D721Med (cell line): ENCODE measurements around the gene DLK2.
"Not testable (repeated sequence)": the region's sequence is repeated elsewhere in the genome, so short reads cannot be mapped to it uniquely, and the experiment has no call there.

ENCODE experiments used
- DNase-seq: peaks from one replicate; pipeline ENCODE4 v3.0.0; 2011; ENCODE audit warnings: low spot score; ENCODE audit not compliant: insufficient read length
- FAIRE-seq: peaks from 2 replicates; lab custom pipeline; 2011; peaks lifted over from hg19 to GRCh38; lab: Jason Lieb, UNC
- TF ChIP-seq, protein P1 (sequence below): IDR thresholded peaks from 2 replicates; pipeline ENCODE4 v1.5.1; 2012; ENCODE audit warnings: mild to moderate bottlenecking, control low read depth; ENCODE audit not compliant: insufficient read depth; ENCODE audit errors: missing control alignments

The DLK2 gene

GRCh38 chr6:43412541-43412940 lies 42.8 kb downstream of the DLK2 start:
- TF ChIP-seq, protein P1, sequence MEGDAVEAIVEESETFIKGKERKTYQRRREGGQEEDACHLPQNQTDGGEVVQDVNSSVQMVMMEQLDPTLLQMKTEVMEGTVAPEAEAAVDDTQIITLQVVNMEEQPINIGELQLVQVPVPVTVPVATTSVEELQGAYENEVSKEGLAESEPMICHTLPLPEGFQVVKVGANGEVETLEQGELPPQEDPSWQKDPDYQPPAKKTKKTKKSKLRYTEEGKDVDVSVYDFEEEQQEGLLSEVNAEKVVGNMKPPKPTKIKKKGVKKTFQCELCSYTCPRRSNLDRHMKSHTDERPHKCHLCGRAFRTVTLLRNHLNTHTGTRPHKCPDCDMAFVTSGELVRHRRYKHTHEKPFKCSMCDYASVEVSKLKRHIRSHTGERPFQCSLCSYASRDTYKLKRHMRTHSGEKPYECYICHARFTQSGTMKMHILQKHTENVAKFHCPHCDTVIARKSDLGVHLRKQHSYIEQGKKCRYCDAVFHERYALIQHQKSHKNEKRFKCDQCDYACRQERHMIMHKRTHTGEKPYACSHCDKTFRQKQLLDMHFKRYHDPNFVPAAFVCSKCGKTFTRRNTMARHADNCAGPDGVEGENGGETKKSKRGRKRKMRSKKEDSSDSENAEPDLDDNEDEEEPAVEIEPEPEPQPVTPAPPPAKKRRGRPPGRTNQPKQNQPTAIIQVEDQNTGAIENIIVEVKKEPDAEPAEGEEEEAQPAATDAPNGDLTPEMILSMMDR = no peak

GRCh38 chr6:43410776-43411175 lies 44.6 kb downstream of the DLK2 start:
- not testable (repeated sequence) for FAIRE-seq, DNase-seq

More at GRCh38 chr6:43412541-43412940, 42.8 kb downstream of the DLK2 start:
- no peak for FAIRE-seq
- no peak for DNase-seq

DNA sequence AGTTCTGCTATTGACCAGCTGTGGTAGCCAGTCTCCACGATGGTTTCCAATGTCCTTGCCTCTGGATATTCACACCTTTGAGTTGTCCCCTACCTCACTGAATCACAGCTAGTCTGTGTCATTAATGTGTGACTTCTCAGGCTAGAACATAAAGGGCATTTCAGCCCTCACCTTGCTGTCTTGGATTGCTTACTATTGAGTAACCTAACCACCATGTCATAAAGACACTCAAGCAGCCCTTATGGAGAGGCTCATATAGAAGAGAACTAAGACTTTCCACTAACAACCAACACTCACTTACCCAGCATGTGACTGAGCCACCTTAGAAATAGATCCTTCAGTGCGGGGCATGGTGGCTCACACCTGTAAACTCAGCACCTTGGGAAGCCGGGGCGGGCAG lies 47.1 kb downstream of the DLK2 start:
- TF ChIP-seq, protein P1 = no peak
- FAIRE-seq = no peak
- no peak for DNase-seq

GRCh38 chr6:43407296-43407695 lies 48.1 kb downstream of the DLK2 start:
- TF ChIP-seq, protein P1 = no peak
- no peak for FAIRE-seq

GRCh38 chr6:43405354-43405753 lies 50.0 kb downstream of the DLK2 start:
- FAIRE-seq = no peak

More at GRCh38 chr6:43407296-43407695, 48.1 kb downstream of the DLK2 start:
- DNase-seq = no peak

GRCh38 chr6:43402820-43403219 lies 52.5 kb downstream of the DLK2 start:
- FAIRE-seq (no peak), DNase-seq (no peak)

More at GRCh38 chr6:43405354-43405753, 50.0 kb downstream of the DLK2 start:
- no peak for DNase-seq
- TF ChIP-seq, protein P1 = no peak

DNA sequence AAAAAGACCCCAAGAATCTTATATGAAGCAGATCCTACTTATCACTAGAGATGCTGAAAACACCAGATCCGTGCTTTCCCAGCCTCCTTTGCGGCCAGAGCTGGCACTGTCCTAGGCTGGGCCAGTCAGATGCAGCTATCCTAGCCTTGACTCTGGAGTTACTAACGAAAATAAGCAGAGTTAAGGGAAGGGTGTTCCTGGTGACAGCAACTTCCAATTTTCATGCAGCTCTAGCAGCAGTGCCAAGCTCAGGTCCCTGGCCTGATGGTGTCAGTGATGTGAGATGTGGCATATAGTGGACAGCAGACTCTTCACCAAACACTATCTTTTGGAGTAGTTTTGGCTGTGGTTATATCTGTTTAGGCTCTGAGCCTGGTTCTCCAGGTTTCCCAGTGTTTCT lies 53.6 kb downstream of the DLK2 start:
- TF ChIP-seq, protein P1 = no peak
- no peak for FAIRE-seq

More at GRCh38 chr6:43402820-43403219, 52.5 kb downstream of the DLK2 start:
- TF ChIP-seq, protein P1 = no peak

More for the DNA sequence above, 53.6 kb downstream of the DLK2 start:
- no peak for DNase-seq
